Effector CD8-positive, alpha-beta T cell (primary cell): ENCODE results near the gene MRTFB.
"Not testable (repeated sequence)": the region's sequence is repeated elsewhere in the genome, so short reads cannot be mapped to it uniquely, and the experiment has no call there.

Experiments used
- DNase-seq: peaks from one replicate; lab custom pipeline; 2025; lab: John Stamatoyannopoulos, UW

The MRTFB gene

DNA sequence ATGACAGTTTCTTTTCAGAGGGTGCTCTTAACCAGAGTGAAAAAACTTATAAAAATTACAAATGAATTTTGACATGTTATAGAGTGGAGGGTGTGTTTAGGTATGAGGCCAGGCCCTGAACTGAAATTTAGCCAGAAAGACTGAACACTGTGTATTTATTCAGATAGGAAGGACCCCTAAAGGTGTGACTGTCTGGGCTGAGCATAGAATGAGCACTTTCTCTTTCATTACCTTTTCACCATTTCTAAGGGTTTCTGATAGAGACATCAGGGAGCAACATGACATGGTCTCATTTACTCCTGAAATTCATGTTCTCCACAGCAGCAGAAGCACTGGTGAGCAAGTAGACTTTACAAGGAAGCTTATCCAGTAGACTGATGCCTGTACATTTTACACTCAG, 32.9 kb downstream of the MRTFB start:
- DNase-seq, result no peak

DNA sequence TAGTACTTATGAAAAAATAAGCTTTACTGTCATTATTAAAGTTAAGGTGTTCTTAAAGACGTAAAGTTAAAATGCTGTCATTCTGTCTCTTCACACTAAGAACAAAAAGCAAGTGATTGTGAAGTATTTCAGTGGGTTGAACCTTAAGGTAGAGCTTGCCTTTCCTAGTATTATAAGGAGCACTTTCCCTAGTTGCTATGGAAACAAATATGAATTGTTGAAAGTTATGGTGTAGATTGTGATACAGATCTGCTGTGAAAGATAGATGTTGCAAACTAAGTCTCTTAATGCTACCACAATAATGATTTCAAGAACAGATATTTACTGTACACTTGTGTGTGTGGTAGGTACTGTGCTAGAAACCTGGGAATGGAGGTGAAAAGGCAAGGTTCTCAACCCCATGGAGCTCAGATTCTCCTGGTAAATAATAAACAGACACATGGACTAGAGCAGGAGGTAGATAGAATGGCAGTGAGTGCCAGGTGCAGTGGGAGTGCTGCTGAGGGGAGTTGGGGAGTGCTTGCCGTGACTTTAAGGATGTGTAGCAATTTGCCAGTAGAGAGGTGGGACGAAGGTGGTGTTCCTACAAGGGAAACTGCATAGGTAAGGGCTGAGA, 34.7 kb downstream of the MRTFB start:
- DNase-seq, result no peak

DNA sequence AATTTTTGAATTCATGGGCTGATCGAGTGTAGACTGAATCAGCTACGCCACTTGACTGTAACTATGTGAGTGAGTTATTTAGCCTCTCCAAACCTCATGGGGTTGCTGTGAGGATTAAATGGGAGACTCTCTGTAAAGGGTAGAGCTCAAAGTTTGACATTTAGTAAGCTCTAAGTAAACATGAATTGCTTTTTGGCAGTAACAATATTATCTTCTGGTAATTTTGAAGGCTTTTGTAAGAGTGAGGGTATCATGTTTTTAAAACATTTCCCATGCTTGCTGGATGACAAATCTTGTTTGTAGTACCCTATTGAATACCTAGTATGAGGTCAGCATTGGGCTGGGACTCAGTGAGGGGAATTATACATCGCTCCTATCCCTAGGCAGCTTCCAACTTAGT, 35.3 kb downstream of the MRTFB start:
- DNase-seq, result no peak

DNA sequence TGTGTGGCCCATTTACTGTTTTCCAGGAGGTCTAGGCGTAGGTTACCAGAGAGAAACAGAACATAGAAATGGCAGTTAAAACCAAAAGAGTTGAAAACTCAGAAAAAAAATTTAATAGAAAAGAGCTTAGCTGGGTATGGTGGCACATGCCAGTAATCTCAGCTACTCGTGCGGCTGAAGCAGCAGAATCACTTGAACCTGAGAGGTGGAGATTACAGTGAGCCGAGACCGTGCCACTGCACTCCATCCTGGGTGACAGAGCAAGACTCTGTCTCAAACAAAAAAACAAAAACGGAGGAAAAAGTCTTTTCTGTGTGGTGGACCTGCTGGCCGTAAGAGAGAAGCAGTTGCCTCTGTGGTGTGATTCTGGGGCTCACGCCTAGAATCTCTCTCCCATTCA, 35.8 kb downstream of the MRTFB start:
- DNase-seq, result no peak

DNA sequence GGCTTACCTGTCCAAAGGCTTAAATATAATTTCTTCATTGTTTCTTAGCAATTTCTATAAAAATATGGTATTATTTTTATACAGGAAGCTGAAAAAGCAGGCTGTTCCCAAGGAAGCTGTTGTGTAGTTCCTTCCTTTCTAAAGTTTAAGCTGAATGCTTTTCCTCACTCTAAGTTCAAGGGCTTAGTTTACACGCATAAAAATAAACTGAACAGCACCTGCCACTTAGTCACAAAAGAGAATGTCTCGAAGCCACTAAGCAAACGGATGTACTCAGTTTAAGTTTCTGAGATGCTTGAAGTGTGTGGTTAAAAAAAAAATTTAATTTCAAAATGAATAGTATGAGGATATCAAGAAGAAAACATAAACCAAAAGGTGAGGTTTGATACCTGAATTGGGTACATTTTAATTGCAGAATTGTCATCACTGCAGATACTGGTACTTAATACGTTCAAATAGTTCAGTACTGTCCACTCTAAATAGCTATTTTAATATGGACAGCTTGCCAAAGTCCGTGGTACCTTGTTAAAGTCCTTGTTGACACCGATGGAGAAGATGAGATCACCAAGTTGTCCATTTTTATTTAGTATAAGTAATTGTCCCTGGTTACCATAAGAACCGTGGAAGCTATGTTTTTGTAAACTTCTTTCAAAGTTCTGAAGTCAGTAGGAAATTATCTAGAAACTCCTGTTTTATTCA, 38.1 kb downstream of the MRTFB start:
- no peak for DNase-seq

DNA sequence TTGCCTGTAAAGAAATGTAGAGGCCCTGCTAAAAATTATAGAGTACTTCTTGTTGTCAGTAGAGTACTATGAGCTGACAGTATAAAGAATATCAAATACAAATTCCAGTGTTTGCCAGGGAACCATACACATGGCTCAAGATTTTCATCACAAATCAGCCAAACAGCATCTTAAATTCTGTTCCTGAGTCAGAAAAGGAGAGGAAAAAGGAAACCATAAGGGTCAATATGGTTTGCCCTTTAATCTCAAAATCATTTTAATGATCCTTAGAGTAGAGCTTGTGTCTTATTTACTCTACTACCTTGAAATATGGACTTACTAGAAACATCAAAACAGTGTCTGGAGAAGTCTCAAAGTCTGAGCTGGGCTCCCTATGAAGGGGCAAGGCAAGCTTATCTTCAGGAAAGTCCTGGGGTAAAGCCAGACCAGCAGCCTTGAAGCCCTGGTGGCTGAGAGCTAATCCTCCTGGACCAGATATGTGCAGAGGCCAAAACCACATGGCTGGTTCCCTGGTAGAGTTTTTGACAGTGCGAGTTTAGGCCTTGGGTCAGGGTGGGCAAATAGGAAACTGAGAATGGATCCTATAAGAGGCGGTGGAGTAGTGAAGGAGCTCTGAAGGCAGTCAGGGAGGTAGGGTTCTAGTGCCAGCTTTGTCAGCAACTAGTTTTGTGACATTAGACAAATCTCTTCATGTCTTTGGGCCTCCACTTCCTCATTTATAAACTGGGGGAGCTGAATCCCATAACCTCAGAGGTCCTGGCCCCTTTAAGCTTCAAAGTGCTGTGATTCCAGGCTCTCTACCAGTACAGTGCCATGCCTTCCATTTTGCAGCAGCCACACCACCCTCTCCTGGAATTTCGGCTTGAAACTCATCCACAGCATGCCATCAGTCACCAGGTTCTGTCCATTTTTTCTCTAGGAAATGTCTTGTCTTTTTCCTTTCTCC, 38.9 kb downstream of the MRTFB start:
- DNase-seq, result no peak

DNA sequence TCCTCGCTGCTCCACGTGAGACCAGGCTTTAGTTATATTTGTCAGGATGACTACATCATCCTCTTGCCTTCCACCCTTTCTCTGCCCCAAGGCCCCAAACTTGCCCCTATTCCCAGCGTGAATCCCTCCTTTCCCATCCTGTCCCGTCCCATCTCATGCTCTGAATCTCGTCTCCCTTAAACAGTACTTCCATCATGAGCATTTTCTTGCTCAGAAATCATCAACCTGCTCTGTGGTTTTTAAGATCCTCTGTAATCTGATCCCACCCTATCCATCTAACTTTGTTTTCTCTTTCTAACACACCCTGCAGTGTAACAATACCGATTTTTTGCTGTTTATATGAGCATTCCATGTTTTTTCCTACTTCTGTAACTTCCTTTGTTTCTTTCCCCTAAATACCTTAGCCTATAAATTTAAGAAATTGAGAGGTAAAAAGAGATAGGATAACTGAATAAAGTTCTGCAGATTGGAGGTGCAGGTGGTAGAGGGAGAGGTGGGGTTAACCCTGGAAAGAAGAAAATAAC, 39.7 kb downstream of the MRTFB start:
- no peak for DNase-seq

DNA sequence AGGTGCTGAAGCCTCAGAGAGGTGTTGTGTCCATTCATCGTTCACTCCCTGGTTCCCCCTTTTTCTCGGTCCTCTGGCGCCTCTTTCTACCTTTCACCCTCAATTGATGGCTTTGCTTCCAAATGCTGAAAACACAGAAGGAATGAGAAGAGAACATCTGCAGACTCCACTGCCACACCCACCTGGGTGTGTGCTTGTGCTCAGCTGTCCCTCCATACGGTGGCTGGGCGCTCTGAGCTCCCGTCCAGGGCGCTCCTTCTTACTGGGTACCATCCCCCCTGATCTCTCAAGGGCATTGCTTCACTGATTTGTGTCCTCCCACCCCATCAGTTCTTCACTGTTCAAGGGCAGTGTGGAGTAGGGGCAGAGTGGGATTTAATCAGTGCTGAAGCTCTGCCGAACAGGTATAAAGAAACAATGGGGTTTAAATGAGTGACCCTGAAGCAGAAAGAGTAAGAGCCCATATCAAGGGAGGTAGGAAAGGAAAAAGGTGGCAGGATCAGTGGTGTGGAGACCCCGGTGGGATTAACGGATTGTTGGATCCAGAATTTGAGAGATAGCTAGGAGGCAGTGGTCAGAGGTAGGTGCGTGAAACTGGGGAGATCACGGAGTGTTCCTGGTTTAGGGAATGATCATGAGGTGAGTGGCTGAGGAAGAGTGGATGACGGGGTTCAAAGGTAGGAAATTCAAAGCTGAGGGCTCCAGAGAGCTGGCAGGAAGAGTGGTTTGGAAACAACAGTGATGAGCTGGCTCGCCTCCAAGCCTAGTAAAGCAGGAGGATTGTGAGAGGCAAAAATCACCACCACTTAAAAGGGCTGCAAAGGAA, 40.8 kb downstream of the MRTFB start:
- no peak for DNase-seq

DNA sequence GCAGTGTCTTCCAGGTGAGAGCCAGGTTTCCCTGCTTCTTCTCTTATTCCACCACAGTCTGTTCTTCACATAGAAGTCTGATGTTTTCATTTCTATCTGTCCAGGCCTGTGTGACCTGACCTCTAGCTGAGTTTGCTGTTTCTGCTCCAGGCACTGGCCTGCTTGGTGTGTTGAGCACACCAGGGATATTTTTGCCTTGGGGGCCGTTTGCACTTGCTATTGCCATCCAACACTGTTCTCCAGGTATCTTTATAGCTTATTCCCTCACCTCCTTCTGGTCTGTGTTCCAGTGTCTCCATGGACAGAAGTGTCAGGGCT, 41.4 kb downstream of the MRTFB start:
- DNase-seq, result no peak

DNA sequence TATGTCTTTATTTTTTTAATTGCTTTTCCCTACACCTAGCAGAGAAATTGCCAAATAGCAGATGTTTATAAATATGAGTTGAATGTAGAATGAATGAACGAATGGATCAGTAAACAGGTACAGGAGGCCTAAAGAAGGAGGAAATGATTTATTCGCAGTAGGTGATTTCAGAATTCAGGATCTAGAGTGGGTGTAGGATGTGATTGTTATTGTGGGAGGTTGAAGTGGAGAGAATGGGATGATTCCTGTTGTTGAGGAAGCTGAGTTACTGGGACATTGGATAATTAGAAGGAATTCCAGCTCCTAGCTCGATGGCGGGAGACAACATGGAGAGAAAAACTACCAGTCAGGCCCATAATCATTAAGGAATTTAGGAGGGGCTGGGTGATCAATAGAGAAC, 42.2 kb downstream of the MRTFB start:
- no peak for DNase-seq

DNA sequence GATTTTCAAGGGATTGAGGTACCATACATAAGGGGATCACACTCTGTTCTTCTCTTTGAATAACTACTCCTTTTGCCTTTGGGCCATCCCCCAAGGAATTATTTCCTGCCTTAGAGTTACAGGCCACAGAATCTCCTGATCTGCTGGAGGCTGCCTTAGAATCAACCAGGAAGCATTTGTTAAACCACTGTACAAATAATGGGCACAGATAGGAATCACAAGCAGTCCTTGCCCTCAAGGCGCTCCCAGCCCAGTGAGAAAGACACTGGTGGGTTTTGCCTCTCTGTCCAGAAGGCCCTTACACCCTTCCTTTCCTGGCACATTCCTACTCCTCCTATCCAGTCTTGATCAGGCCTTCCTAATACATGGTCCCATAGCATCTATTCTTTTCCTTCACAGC, 45.9 kb downstream of the MRTFB start:
- no peak for DNase-seq

DNA sequence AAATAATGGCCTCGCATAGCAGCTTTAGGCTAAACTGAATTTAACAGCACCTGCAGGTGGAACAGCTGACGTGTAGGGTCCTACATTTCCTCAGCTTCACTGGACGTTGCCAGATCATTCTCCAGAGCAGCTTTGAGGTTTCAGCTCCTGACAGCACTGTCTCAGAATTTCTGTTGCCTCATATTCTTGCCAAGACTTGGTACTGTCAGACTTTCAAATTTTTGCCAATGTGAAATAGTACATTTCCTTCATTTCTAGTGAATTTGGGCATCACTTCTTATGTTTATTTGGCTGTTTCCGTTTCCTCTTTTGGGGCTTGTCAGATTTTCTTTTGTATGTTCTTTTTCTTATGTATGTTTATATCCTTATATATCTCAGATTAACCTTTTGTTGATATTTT, 48.7 kb downstream of the MRTFB start:
- no peak for DNase-seq

DNA sequence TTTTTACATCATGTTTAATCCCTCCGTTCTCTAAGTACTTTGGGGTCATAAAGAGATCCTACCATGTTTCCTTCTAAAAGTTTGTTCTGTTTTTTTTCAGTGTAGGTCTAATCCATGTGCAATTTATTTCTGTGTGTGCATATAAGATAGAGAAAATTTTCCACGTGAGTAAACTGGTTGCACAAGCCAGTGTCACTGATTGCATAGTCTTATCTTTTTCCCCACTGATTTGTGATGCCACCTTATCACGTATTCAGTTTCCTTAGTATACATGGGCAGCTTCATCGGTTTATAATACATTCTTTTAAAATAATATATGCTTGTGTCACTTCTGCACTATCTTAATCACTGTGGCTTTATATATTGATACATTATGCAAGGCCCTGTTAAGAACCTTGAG, 49.2 kb downstream of the MRTFB start:
- DNase-seq, result no peak

DNA sequence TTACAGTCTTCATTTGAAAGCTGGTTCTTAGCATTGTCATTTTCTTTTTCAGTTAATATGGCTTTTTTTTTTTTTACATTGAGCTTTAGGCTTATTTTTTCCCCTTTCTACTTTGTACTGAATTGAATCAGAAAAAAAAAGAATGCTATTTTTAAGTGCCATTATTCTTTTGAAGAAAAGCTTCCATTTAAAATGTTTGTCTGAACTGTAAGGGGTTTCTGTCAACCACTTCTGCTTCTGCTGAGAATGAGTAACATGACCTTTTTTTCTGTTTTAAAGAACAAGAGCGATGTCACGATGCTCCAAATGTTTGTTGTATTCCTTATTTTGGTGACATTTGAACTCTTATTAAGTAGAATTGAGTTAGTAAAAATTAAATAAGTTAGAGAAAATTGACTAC, 50.0 kb downstream of the MRTFB start:
- no peak for DNase-seq

DNA sequence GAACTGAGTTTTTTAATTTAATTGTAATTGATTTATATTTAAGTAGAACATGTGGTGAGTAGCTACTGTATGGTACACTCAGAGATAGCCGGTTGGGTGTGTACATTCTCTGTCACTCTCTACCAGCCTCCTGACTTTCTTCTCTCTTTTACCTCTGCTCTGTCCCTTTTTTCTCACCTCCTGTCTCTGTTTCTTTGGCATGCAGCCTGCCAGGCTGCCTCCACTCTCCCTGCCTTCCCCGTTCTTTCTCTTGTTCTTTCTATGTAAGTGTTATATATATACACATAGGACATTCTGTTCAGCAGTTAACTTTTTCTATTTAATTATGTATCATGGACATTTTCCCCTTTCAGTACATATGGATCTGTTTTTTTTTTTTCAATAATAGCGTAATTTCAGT, 50.8 kb downstream of the MRTFB start:
- no peak for DNase-seq

DNA sequence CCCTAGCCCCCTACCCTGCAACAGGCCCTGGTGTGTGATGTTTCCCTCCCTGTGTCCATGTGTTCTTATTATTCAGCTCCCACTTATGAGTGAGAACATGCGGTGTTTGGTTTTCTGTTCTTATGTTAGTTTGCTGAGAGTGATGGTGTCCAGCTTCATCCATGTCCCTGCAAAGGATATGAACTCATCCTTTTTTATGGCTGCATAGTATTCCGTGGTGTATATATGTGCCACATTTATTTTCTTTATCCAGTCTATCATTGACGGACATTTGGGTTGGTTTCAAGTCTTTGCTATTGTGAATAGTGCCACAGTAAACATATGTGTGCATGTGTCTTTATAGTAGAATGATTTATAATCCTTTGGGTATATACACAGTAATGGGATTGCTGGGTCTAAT, 51.3 kb downstream of the MRTFB start:
- DNase-seq, result not testable (repeated sequence)

DNA sequence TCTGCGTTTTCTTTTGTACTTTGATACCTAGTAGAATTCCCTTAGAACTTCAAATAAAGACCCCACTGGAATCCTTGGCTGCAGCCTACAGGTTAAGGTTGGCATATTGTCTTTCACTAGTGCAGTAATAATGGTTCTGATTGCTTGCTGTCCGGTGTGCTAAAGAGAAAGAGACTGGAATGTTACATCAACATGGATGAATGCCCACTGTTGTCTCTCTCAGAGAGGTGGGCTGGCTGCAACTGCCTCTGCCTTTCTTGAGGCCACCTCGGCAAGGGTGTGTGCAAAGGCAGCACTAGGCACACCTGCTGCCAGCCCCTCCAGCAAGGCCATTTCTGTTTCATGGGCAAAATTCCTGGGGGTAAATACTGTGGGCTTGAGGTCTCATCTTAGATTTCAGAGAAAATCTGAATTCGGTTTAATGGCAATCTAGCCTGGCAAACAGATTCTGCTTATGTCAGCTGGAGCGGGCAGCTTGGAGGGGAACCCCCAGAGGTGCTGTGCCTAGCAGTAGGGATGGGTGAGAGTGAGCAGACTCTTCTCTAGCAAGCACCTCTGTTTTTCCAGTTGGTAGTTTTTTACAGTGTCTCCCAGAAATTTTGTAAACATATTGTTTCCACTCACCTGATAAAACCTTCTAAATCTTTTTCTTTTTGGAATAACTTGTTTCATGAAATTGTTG, 54.0 kb downstream of the MRTFB start:
- no peak for DNase-seq

DNA sequence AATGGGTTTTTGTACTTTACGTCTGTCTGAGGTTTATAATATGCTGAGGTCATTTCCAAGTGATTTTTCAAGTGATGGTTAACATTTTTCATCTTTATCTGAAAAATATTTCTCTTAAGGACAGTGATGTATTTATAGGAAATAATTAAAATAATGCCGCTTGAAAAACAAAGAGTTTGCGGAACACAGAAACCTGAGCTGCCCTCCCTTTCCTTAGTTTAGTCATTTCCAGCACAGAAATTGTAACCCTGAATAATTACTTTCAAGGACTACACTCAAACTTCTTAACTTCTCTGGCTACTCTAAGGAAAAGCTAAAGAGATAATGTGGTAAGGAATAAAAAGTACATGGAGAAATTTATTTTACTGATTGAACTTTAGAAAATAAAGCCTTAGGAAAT, 54.6 kb downstream of the MRTFB start:
- no peak for DNase-seq

DNA sequence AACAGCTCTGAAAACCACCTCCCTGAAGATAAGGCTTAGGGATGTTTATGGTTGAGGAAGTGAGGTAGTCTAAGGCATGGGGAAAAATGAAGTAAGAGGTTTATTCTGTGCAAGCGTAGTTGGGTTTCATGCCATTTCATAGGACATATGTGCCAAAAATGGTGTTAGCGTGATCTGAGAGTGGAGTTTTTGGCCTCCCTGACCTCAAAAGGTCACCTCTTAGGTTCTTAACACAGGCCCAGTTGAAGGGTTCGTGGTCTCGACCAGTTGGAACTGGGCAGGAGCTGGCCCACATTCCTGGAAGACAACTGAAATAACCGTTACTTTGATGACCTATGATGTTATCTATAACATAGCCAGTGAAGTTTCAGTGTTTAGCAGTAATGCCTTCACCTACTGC, 57.0 kb downstream of the MRTFB start:
- no peak for DNase-seq

DNA sequence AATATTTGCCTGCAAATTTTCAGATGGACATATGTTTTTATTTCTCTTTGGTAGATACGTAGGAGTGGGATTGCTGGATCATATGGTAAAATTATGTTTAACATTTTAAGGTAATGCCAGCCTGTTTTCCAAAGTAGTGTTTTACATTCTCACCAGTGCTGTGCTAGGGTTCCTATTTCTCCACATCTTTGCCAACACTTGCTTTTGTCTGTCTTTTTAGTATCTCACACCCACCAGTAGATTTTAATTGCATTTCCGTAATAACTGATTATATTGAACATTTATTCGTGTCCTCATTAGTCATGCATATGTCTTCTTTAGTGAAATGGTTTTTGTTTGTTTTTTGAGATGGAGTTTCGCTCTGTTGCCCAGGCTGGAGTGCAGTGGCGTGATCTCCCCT, 58.4 kb downstream of the MRTFB start:
- DNase-seq, result no peak
